AG09319 (cell line): ENCODE measurements around the gene NFIC.

ENCODE experiments used
- DNase-seq: peaks from one replicate; pipeline ENCODE4 v3.0.0-alpha.2; 2010; ENCODE audit warnings: low read depth; ENCODE audit errors: extremely low read depth
- CTCF ChIP-seq: IDR thresholded peaks from 2 replicates; pipeline ENCODE4 v1.5.1; 2011; ENCODE audit warnings: low read depth, mild to moderate bottlenecking, inconsistent platforms, low read length, moderate library complexity

The NFIC gene

GRCh38 chr19:3381701-3382372 lies 15.5 kb downstream of the NFIC start:
- DNase-seq: no peak
- no peak for TF ChIP-seq CTCF

GRCh38 chr19:3382460-3383100 lies 16.2 kb downstream of the NFIC start:
- TF ChIP-seq CTCF: no peak
- DNase-seq: no peak

- DNase-seq: no peak
Observed at GRCh38 chr19:3383121-3383722, 16.8 kb downstream of the NFIC start.

GRCh38 chr19:3386447-3387234 lies 20.3 kb downstream of the NFIC start:
- DNase-seq: no peak
- no peak for TF ChIP-seq CTCF

More at GRCh38 chr19:3383121-3383722, 16.8 kb downstream of the NFIC start:
- no peak for TF ChIP-seq CTCF

- peak; percentile 61 for DNase-seq
- TF ChIP-seq CTCF: no peak
Observed at GRCh38 chr19:3387645-3388589, 21.5 kb downstream of the NFIC start.

- TF ChIP-seq CTCF: no peak
- DNase-seq: no peak
Observed at GRCh38 chr19:3389446-3389778, 23.0 kb downstream of the NFIC start.
